Right kidney (tissue), 1 donor: ENCODE results near the gene FGFR1OP2.

Experiments used
- DNase-seq: peaks from one replicate; pipeline ENCODE4 v3.0.0-alpha.2; 2016

Gene FGFR1OP2

DNA sequence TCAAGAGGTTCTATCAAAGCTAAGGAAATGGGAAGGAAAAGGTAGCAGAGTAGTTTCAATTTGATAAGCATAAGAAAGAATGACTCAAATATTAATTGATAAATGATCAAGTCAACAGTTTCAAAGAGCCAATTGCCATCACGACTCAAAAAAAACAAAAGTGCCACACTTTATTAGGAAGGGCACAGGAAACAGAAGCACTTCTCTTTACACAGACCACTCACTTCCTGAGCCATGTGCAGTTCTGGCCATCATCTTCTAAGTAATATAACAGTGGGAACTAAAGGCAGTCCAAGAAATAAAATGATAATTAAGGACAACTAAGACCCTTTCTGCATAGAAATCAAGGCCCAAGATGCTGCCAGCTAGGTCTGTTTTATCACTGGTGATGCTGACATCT lies 62.7 kb downstream of the FGFR1OP2 start:
- DNase-seq: no peak

DNA sequence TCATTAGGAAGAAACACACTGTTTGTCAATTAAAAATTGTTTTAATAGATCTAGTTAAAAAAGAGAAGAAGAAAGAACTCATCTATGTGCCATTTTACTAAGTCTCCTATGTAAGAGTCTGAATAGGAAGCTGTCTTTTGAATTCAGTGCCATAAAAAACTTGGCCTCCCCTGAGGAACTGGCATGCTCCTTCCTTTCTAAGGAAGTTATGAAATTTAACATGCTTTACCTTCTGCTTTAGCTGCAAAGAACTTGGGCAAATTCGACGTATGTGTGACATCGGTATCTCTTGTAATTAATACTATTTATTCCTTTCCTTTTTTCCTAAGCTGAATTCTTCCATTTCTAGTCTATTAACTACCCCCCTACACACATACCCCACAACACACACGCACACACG lies 63.4 kb downstream of the FGFR1OP2 start:
- DNase-seq: no peak

DNA sequence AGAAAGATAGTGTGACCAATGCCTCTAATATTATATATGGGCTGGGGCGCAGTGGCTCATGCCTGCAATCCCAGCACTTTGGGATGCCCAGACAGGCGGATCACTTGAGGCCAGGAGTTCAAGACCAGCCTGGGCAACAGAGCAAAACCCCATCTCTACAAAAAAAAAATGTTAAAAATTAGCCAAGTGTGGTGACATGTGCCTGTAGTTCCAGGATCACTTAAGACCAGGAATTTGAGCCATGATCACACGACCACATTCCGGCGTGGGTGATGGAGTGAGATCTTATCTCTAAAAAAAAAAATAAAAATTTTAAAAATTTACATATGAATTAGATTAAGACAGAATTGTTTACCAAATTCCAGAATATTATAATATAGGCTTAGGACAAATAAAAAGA lies 63.9 kb downstream of the FGFR1OP2 start:
- DNase-seq: no peak

DNA sequence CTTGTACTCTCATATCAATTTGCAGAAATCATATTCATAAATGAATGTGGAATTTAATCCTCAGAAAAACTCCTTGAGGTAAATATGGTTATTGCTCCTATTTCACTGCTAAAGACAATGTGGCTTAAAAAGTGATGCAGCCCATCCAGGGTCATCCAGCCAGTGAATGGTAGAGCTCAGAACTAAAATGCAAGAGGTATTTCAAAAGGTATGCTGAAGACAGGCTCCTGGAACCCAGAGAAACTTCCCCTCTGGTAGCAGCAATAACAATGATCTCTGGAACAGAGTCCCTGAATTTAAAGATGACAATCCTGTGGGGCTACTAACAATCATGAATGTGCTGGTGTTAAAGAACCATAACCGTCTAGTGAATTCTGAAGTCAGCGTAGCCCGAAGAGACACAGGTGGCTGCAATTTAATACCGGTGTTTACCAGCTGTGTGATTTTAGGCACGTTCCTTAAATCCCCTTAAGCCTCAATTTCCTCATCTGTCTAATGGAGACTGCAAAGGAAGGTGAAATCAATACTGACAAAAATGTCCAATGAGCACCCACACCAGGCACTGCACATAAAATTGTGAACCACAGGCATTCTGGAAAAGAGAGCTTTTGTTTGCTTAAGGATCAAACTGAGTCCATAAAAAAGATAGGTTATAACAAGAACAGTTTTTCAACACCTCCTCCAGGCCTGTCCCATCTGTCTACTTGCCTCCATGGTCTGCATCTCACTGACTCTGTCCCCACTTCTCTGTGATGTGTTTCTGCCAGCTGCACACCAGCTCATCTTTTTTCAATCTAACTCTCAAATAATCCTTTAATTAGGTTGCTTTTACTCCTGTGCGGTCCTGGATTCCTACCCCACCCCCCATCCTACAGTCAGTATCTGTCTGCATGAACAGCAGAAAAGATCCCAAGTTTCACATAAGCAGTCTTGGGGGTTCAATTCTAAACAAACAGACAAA lies 65.4 kb downstream of the FGFR1OP2 start:
- no peak for DNase-seq

DNA sequence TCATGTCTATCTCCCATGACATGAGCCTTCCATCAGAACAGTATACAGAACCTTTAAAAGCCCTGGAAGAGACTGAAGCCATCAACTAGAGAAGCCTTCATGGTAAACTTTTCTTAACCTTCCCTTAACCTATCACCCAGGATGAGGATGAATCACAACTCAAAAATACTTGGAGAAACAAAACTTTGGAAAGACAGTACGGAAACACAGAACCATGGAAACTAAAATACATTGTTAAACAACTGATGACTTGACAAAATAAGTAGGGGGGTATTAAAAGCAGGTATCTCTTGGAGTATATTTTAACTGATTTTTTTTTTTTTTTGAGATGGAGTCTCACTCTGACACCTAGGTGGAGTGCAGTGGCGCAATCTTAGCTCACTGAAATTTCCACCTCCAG lies 67.2 kb downstream of the FGFR1OP2 start:
- no peak for DNase-seq

DNA sequence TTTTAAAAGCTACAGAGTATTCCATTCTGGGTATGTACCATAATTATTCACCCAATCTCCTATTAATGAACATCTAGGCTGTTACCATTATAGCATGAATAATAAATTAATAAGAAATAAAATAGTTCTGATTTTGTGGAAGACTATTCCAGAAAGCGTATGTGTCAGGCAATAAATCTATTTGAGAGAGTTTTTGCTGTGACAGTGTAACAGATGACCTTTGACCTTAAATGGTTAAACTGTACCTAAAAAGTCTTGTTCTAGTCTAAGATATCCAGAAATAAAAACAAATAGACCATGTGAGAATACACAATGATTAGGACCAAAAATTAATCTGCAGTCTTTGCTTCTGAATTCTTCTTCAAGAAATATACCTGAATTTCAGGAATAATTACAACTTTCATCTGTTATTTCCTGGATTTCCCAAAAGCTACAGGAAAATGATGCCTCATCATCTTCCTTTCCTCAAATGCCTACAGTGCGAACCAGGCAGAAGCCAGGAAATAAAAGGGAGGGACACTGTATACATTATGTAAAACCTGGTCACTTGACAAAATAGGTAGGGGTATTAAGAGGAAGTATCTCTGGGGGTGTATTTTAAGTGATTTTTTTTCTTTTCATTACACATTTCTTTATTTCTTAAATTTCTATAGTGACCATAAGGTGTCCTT lies 68.7 kb downstream of the FGFR1OP2 start:
- DNase-seq: no peak

DNA sequence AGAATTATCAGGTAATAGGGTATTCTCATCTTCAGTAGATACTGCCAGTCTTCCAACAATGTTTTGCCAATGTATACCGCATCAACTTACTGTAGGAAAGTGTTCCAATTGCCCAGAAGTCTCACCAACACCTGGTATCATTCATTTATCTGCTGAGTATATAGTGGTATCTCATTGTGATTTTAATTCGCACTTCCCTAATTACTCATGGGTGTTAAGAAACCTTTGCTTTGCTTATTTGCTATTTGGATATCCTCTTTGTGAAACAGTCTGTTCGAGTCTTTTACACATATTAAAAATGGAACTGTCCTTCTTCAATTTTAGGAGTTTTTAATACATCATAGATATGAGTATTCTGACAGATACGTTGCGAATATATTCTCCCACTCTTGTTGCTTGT lies 69.8 kb downstream of the FGFR1OP2 start:
- no peak for DNase-seq

DNA sequence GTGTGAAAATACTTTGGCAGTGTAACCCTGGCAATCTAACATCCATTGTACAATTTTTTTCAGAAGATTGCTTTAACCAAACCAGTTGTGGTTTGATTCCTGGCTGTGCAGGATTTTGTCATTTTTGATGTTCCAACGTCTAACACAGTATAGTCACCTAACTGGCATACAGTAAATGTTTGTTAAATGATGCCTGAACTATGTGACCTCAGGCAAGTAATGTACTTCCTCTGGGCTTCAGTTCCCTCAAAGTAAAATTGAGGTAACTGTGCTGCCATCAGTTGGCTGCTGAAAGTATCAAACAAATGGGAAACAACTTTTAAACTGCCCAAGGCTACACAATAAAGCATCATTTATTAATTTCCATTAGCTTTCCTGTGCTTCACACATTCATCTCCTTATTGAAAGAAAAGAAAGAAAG lies 71.6 kb downstream of the FGFR1OP2 start:
- no peak for DNase-seq

DNA sequence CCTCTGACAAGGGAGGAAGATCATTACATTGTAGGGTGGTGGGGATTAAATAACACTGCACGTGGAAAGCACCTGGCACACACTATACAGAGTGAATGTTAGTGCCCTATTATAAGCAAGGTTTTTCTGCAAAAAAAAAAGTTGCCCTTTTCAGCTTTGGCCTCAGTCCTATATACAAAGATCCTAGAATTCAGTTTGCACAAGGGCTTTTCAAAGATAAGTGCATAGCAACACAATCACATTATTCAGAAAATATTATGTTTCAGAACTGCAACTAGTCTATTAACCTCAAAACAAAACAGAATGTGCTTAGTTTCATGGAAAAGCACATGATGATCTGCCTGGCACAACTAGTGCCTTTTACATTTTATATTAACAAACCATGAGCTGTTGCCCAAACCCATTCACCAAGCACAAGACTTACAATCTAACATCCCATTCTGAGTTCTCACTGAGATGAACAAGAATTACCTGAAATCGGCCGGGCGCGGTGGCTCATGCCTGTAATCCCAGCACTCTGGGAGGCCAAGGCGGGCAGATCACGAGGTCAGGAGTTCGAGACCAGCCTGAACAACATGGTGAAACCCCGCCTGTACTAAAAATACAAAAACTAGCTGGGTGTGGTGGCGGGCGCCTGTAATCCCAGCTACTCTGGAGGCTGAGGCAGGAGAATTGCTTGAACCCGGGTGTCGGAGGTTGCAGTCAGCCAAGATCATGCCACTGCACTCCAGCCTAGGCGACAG lies 74.1 kb downstream of the FGFR1OP2 start:
- no peak for DNase-seq

DNA sequence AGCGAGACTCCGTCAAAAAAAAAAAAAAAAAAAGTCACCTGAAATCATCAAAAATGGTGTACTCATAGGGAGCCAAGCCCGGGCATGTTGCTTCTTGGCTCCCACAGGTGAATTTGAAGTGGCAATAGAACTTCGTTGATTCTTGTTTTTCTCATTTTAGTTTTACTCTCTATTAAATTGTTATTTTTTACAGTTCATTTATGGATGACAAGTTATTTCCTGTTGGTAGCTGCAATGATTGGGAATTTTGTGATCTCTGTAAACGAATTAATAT lies 74.6 kb downstream of the FGFR1OP2 start:
- DNase-seq: no peak

DNA sequence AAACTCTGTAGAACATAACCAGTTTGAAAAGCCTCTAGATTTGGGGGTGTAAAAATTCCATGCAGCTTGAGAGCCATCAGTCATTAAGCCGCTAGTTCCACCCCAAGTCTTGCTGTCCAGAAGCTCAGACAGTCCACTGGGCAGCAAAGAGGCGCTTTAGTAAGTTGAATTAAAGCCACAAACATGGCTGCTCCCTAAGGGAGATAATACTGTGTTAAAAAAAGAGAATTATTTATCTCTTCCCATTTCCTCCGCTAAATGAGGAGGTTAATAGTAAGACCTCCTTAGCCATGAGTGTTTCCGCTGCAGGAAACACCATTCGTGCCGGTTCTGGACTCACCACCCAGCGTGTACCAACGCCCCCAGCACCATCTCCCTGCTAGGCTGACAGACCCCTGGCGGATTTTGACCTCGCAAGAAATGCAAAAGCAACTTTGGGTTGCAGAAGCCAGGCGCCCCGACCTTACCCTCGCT lies 75.4 kb downstream of the FGFR1OP2 start:
- no peak for DNase-seq

DNA sequence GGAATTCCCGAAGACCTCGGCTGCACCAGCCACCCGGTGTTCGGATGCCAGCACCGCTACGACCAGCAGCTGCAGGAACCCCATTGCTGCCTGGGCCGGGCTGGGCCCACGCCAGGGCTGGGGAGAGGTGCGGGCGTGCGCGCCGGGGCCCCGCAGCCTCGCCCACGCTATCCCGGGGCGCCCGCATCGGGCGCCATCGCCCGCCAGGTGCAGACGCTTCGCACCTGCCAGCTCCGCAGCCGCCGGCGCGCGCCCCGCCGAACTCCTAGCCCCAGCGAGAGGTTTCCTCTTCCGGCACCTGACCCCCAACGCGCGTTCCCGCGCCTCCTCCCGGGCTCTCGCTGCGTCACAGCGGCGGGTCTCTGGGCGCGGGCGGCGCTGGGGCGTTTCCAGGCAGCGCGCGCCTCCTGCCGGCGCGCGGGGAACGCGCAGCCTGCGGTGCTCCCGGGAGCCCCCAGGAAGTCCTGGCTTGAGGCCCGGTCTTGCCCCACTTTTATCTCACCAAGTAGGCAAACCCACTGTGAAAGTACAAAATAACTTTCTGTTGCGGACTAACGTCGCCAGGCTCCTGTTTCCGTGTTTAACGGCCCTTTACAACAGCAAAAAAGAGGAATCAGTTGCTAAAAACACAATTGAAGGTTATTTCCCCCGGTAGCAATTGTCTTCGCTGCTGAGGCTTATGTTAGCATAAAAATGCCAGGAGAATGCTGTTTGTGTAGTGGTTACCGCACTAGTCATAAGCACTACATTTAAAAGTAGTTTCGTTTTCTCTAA lies 76.0 kb downstream of the FGFR1OP2 start, which contains the start of gene TM7SF3:
TM7SF3 (minus strand) TSS at position 300 of the 774 bp plus-strand sequence; CDS start at position 84, 216 bp downstream.
- peak; percentile 91 for DNase-seq

DNA sequence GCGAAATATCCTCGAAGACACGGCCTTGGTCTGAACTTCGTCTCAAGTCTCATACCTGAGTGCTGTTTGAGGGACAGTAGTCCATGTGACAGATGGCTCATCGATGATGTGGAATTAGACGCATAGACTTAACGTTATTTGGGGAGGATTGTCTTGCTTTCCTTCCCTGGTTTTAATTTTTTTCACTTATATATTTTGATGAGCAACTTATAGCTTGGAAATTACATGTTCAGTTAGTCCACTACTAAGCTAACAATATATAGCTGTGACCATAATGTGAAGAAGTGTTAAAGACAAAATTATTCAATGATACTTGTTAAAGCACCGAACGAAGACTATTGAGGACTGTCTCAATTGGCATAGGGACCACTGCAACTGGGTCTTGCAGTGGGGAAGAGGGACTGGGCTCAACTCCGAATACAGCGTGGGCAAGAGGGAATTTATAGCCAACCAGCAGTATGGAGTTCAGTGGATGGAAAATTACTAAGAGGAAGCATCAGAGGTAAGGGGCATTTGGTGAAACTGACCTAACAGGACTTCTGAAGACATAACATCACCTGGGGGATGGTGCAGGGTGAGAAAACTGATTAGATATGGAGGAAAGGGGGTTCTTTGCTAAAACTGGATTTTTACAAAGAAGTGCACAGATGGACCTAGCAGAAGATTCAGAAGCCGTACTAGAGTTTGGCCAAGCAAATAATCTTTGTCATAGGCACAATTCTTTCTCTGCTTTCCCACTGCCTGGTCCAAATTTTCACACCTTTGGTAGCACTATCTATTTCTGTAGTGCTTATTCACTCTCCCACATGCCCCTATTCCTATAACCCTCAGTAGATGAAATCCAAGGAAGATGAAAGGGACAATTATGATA lies 76.8 kb downstream of the FGFR1OP2 start:
- DNase-seq: no peak

DNA sequence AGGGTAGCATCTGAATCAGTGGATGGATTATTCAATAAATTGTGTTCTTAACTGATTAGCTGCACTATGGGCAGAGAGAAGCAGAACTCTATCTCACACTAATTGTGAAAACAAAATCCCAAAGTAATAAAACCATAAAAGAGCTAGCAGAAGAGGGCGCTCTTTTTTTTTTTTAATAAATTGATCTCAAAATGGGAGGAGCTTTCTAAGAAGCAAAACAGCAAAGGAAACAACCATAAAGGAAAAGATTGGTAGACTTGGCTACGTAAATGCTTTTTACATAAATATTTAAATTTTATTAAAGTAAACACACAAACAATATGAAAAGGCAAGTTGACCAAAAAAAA lies 77.4 kb downstream of the FGFR1OP2 start:
- DNase-seq: no peak
